ENCODE measurements around the gene RFNG.

RFNG gene

DNA sequence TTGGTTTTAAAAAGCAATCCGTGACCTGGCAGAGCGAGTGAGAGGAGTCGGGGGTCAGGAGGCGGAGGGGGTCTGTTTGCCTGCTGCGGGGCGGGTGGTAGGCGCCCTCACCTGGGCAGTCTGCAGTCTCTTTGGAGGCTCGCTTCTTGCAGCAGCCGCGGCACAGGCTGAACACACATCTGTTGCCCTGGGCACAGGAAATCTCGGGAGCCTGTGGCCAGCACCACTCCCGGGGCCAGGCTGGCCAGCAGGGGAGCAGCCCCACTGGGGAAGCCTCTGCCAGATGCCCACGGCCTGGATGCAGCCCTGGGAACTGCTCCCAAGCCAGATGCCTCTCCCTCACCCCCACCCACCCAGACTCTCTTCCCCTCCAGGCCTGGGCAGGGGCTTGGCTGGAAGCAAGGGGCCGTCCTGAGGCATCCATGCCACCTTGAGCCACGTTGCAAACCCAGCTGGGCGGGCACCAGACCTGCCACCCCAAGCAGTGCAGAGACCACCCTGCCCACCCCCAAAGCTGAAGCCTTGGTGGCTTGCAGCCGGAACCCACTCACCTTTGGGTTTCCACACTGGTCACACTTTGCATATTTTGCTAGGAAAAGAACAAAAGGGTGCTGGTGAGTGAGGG is 6.7 kb upstream of the RFNG start:
- no peak for DNase-seq (ENCODE audit: low read depth)

DNA sequence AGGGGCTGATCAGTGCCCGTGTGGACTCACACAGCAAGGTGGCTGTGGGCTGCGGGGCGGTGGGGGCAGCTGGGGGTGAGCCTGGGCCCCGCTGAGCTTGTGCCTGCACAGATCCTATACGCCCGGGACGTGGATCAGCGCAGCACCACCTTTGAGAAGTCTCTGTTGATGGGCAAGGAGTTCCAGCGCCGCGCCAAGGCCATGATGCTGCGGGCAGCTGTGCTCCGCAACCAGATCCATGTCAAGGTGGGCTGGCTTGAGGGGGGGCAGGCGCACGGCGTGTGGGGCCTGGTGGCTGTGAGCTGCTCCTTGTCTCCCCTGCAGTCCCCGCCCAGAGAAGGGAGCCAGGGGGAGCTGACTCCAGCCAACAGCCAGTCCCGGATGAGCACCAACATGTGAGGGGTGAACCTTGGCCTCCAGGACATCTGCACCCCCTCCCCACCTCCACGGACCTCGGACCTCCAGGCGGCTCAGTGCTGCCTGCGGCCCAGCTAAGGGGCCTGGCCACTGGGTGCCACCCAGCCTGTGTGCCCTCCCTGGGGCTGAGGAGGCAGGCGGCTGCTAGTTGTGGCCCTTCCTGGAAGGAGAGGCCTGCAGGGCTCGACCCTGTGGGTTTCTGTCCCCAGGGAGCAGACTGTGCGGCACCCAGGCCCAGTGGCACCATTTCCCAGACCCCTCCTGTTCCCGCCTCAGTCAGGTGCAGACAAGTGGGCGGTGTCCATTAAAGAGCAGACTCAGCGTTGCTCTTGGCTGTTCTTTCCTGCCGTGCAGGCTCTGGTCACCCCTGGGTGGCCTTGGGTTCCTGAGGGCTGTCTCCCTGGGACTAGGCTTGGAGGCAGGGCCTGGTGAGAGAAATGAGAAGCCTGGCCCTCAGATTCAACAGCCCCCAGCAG is 5.4 kb upstream of the RFNG start:
- no peak for DNase-seq (ENCODE audit: low read depth)

GRCh38 chr17:82055965-82056728 is 4.5 kb upstream of the RFNG start:
- DNase-seq (ENCODE audit: low read depth): no peak

GRCh38 chr17:82055023-82055964 is 3.7 kb upstream of the RFNG start:
- DNase-seq (ENCODE audit: low read depth): no peak

- DNase-seq (ENCODE audit: low read depth): no peak
These were observed 2.9 kb upstream of the RFNG start for GRCh38 chr17:82054351-82055022.

- no peak for DNase-seq (ENCODE audit: low read depth)
These were observed 2.1 kb upstream of the RFNG start for GRCh38 chr17:82053556-82054263.

DNA sequence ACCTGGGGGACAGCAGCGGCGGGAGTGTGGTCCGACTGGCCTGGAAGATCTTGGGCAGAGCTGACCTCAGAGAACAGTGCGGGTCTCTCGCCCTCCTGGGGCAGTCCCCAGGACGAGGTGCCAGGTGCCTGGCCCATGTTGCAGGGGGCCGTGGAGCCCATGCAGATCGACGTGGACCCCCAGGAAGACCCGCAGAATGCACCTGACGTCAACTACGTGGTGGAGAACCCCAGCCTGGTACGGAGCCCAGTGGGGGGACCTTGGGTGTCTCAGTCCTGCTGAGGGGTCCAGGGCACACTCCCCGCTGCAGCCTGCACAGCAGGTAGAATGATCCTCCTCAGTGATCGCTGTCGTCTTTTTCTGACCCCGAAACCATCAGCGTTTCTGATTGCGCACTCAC is 1.5 kb upstream of the RFNG start:
- no peak for DNase-seq (ENCODE audit: low read depth)

- no peak for DNase-seq (ENCODE audit: low read depth)
These were observed 1.0 kb upstream of the RFNG start for GRCh38 chr17:82052638-82053059.

- no peak for DNase-seq (ENCODE audit: low read depth)
These were observed 610 bp downstream of the RFNG start for GRCh38 chr17:82050761-82051641.

GRCh38 chr17:82050152-82050760 is 1.4 kb downstream of the RFNG start:
- no peak for DNase-seq (ENCODE audit: low read depth)

- DNase-seq (ENCODE audit: low read depth): no peak
These were observed 2.1 kb downstream of the RFNG start for GRCh38 chr17:82049521-82049971.

GRCh38 chr17:82049106-82049505 is 2.5 kb downstream of the RFNG start:
- DNase-seq (ENCODE audit: low read depth): no peak

GRCh38 chr17:82048571-82048971 is 3.0 kb downstream of the RFNG start:
- no peak for DNase-seq (ENCODE audit: low read depth)

GRCh38 chr17:82047914-82048570 is 3.6 kb downstream of the RFNG start:
- no peak for DNase-seq (ENCODE audit: low read depth)

DNA sequence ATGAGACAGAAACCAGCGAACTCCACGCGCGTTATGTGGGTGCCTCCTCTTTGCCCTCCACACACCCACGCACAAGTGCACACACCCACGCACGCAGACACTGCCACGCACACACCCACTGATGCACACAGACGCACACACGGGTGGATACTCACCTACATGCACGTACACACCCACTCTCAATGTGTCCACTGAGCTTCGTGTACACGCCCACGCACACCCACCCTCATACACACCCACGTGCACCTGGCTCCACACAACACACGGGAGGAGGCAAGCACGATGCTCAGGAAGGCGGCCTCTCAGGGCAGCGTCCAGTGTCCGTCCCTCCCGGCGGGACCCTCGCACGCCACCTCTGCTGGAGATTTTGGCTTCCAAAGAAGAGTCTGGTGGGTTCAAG is 4.2 kb downstream of the RFNG start:
- no peak for DNase-seq (ENCODE audit: low read depth)

DNA sequence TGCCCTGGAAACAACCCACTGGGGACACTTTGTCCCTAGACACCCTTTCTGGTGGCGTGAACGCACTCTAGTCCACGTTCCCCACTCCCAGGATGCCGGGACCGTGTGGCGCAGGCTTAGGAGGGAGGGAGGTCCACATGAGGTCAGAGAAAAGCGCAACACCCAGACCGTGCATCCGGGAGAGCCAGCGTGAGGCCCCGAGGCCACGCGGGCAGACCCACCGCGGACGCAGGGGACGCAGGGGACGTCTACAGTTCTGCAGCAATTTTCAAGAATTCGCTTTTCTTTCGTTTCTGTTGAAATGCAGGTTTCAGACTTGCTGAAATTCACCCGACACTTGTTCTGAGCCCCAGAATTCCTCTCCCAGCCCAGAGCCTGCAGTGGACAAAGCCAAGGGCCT is 4.7 kb downstream of the RFNG start:
- no peak for DNase-seq (ENCODE audit: low read depth)

GRCh38 chr17:82045936-82046484 is 5.6 kb downstream of the RFNG start:
- no peak for DNase-seq (ENCODE audit: low read depth)

DNA sequence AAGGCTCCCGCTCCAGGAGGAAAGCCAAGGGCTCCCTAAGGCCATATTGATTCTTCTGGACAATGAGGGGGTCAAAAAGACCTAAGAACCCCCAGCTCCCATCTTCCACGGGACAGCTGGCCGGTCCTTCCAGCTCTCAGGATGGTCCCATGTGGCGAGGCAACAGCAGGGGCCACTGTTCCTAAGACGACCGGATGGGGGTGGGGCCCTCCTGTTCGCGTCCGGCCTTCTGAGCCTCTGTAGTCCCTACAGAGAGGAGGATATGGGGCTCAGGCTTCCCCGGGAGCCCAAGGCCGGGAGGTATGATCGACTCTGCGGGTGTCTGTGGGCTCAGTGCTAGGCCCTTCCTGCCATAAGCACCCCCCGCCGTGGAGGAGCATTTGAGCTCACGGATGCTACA is 8.1 kb downstream of the RFNG start:
- DNase-seq (ENCODE audit: low read depth): no peak

All from stimulated activated CD8-positive, alpha-beta memory T cell treated with anti-CD3 and anti-CD28 coated beads, Interleukin-4, amount 100 ng/mL, for 24 hours (primary cell).